A673 (cell line): ENCODE data around the gene MMP2.

Source experiments
- EZH2 ChIP-seq: fragments of 200-600 bp; sonication (generic); IDR thresholded peaks from 2 replicates; pipeline ENCODE4 v1.6.1; 2017; ENCODE audit warnings: borderline replicate concordance, low read depth, mild to moderate bottlenecking, mixed read lengths, antibody characterized with exemption, low read length; ENCODE audit not compliant: poor library complexity, severe bottlenecking
- TF ChIP-seq, protein P1 (sequence below): fragments of 300-800, 200-600 bp; sonication (generic); conservative IDR thresholded peaks from 2 replicates; pipeline ENCODE4 v1.5.1; 2017; ENCODE audit warnings: low read depth, mild to moderate bottlenecking, antibody characterized with exemption, low read length, moderate library complexity, mixed read lengths

DNA sequence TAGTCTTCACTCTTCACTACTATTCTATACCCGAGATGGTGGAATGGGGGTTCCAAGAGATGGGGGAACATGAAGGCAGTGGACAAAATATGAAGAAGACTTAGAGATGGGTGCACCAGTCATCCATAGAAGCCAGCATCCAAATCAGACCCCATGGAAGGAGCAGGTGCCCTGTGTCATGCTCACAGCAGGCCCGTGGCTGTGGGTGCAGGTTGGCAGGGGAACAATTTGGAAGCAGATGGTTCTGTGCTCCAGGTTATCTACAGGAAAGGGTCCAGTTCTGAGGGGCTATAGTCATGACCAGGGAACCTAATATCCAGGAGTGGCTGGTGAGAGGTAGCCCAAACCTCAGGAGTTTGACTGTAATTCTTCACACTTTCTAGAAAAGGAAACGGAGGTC is 20.3 kb downstream of the MMP2 start:
- TF ChIP-seq, protein P1, sequence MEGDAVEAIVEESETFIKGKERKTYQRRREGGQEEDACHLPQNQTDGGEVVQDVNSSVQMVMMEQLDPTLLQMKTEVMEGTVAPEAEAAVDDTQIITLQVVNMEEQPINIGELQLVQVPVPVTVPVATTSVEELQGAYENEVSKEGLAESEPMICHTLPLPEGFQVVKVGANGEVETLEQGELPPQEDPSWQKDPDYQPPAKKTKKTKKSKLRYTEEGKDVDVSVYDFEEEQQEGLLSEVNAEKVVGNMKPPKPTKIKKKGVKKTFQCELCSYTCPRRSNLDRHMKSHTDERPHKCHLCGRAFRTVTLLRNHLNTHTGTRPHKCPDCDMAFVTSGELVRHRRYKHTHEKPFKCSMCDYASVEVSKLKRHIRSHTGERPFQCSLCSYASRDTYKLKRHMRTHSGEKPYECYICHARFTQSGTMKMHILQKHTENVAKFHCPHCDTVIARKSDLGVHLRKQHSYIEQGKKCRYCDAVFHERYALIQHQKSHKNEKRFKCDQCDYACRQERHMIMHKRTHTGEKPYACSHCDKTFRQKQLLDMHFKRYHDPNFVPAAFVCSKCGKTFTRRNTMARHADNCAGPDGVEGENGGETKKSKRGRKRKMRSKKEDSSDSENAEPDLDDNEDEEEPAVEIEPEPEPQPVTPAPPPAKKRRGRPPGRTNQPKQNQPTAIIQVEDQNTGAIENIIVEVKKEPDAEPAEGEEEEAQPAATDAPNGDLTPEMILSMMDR: no peak
- no peak for TF ChIP-seq EZH2
